ENCODE measurements around the gene FHL5. TPM values are rescaled to one million over a fixed set of nuclear protein-coding genes. Genes with fewer than 3 reads are reported as not detected.

The FHL5 gene
- total RNA-seq, 1 donor from 2014 or later = 21.4 TPM

DNA sequence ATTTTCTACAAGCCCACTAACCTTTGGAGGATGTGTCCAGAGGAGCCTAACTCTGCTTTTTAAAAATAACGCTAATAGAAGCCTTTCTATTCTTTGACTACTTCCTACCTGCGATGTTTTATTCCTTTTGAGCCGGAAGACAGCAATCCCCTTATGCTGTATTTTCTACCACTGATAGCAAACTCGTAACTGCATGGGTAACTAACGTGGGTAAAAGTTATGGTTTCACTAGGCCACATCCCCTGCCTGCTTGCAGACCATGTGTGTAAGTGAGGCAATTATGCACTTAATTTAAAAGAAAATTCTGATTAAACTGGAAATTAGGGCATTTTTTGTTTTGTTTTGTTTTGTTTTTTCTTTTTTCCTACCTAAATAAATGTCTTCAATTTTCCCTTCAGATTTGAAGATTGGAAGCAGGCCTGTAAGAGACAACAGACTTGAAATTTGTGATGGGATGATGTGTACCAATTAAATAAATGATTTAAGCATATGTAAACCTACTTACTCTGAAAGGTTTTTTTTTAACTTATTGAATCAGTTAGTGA, 40.4 kb upstream of the FHL5 start:
- Histone ChIP-seq H3K36me3 (peaks cover 0 to 24% of the 10 kb centered on the region in 2 donors), H3K4me1 (peaks cover 34% of the 10 kb centered on the region), H3K4me3 (peak overlapping the region; percentile 79 to 92), H3K27me3 (no peaks in the 10 kb centered on the region), H3K27ac (peak overlapping the region; percentile 94), H3K9me3 (no peaks in the 10 kb centered on the region)
- TF ChIP-seq, protein P1, sequence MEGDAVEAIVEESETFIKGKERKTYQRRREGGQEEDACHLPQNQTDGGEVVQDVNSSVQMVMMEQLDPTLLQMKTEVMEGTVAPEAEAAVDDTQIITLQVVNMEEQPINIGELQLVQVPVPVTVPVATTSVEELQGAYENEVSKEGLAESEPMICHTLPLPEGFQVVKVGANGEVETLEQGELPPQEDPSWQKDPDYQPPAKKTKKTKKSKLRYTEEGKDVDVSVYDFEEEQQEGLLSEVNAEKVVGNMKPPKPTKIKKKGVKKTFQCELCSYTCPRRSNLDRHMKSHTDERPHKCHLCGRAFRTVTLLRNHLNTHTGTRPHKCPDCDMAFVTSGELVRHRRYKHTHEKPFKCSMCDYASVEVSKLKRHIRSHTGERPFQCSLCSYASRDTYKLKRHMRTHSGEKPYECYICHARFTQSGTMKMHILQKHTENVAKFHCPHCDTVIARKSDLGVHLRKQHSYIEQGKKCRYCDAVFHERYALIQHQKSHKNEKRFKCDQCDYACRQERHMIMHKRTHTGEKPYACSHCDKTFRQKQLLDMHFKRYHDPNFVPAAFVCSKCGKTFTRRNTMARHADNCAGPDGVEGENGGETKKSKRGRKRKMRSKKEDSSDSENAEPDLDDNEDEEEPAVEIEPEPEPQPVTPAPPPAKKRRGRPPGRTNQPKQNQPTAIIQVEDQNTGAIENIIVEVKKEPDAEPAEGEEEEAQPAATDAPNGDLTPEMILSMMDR (IDR thresholded peaks at IDR 0.05) = no peak
- no peak for TF ChIP-seq POLR2A (IDR thresholded peaks at IDR 0.05)
- TF ChIP-seq POLR2AphosphoS5 (IDR thresholded peaks at IDR 0.05; ENCODE audit: insufficient read depth in 1 of 2, low read depth in 1 of 2) = peak in 1 of 2 donors; percentile 15
- DNase-seq (ENCODE audit: extremely low spot score in 2 of 2) = no peak
- intact Hi-C loops (cut with DNase I) = no loop called here

DNA sequence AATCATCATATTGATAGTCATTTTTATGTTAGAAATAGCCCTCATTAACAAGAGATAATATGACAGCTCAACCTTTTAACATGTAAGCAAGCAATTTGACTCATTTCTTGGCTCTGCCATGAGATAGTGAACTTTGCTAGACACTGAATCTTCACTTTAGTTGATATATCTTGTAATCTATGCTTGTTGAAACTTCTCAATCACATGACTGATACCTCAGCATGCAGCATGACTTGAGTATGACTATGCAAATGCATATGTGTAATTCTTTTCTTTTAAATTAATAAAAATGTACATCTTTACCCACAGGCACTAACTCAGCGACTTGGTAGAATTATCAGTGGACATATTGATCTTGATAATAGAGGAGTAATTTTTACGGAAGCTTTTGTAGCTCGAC, 34.7 kb upstream of the FHL5 start:
- intact Hi-C loops (cut with DNase I) = no loop called here
- DNase-seq (ENCODE audit: extremely low spot score in 2 of 2) = no peak
- no peak overlapping the region for H3K4me3 ChIP-seq
- no peaks in the 10 kb centered on the region for H3K27me3 ChIP-seq
- H3K9me3 ChIP-seq = no peaks in the 10 kb centered on the region
- no peak overlapping the region for H3K27ac ChIP-seq
- TF ChIP-seq, protein P1 (IDR thresholded peaks at IDR 0.05) = no peak
- TF ChIP-seq POLR2A (IDR thresholded peaks at IDR 0.05) (no peak), POLR2AphosphoS5 (IDR thresholded peaks at IDR 0.05; ENCODE audit: insufficient read depth in 1 of 2, low read depth in 1 of 2) (no peak)
- H3K36me3 ChIP-seq = peaks cover 0 to 76% of the 10 kb centered on the region in 2 donors
- peaks cover 11% of the 10 kb centered on the region for H3K4me1 ChIP-seq

DNA sequence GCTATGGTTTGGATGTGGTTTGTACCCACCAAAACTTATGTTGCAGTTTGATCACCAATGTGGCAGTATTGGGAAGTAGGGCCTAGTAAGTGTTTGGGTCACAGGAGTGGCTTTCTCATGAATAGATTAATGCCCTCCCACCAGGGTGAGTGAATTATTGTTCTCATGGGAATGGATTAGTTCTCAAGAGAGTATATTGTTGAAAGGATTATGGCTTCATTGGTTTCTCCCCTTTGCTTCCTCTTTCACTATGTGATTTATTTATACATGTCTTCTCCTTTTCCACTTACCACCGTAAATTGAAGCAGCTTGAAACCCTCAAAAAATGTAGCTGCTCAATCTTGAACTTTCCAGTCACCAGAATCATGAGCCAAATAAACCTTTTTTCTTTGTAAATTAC, 30.5 kb upstream of the FHL5 start:
- no peaks in the 10 kb centered on the region for H3K27me3 ChIP-seq
- intact Hi-C loops (cut with DNase I) = no loop called here
- H3K9me3 ChIP-seq = no peaks in the 10 kb centered on the region
- H3K4me1 ChIP-seq = no peaks in the 10 kb centered on the region
- DNase-seq (ENCODE audit: extremely low spot score in 2 of 2) = no peak
- peaks cover 0 to 67% of the 10 kb centered on the region in 2 donors for H3K36me3 ChIP-seq
- H3K4me3 ChIP-seq = no peak overlapping the region
- TF ChIP-seq, protein P1 (IDR thresholded peaks at IDR 0.05) = no peak
- TF ChIP-seq POLR2A (IDR thresholded peaks at IDR 0.05) = no peak
- TF ChIP-seq POLR2AphosphoS5 (IDR thresholded peaks at IDR 0.05; ENCODE audit: insufficient read depth in 1 of 2, low read depth in 1 of 2) = no peak
- no peak overlapping the region for H3K27ac ChIP-seq

DNA sequence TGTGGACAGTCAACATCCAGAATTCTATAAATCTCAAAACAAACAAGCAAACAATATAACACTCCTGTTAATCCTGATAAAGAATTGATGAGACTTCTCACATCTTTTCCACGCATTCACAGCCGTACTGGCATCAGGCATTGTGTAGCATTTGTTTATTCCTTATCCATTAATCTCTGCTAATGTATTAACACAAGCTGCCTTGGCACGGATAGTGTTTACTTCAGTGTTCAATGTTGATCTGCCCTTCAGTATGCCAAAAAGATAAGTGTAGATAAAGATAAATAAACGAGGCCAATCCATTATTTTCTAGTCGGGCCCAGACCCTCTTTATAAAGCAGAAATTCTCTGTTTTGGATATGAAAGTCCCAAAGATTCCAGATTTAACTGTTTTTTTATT, 25.2 kb upstream of the FHL5 start:
- intact Hi-C loops (cut with DNase I) = no loop called here
- H3K9me3 ChIP-seq = no peaks in the 10 kb centered on the region
- H3K4me3 ChIP-seq = no peak overlapping the region
- peaks cover 0 to 50% of the 10 kb centered on the region in 2 donors for H3K36me3 ChIP-seq
- H3K27ac ChIP-seq = no peak overlapping the region
- H3K4me1 ChIP-seq = no peaks in the 10 kb centered on the region
- DNase-seq (ENCODE audit: extremely low spot score in 2 of 2) = no peak
- TF ChIP-seq POLR2A (IDR thresholded peaks at IDR 0.05) = no peak
- no peaks in the 10 kb centered on the region for H3K27me3 ChIP-seq

DNA sequence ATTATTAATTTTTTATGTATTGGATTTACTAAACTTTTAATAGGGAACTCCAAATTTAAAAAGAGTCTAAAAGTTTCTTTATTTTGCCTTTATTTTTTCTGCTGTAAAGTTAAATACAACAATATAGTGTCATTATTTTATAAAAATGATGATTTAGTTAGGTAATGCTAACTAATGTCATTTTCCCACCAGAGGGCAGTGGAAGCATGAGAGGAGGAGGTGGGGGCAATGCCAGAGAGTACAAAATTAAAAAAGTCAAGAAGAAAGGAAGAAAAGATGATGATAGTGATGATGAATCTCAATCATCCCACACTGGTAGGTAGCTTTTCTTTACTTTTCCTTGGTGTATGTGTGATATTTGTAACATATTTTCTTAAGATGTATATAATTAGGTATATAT, 20.2 kb upstream of the FHL5 start:
- TF ChIP-seq POLR2AphosphoS5 (IDR thresholded peaks at IDR 0.05; ENCODE audit: insufficient read depth in 1 of 2, low read depth in 1 of 2) (no peak), POLR2A (IDR thresholded peaks at IDR 0.05) (no peak)
- TF ChIP-seq, protein P1 (IDR thresholded peaks at IDR 0.05) = peak in 1 of 3 experiments; percentile 11
- DNase-seq (ENCODE audit: extremely low spot score in 2 of 2) = no peak
- intact Hi-C loops (cut with DNase I) = no loop called here
- Histone ChIP-seq H3K4me3 (no peak overlapping the region), H3K36me3 (peaks cover 0 to 71% of the 10 kb centered on the region in 2 donors), H3K27ac (no peak overlapping the region), H3K9me3 (no peaks in the 10 kb centered on the region), H3K4me1 (no peaks in the 10 kb centered on the region), H3K27me3 (no peaks in the 10 kb centered on the region)

All from vagina (tissue), 2 donors.